Stimulated activated CD8-positive, alpha-beta memory T cell treated with anti-CD3 and anti-CD28 coated beads, Interleukin-15, amount 100 ng/mL, for 48 hours (primary cell): ENCODE results near the gene SLC43A2.

Experiments
- DNase-seq, 2 donors: peaks; one replicate each; pipeline ENCODE4 v3.0.0-alpha.2; 2020; ENCODE audit warnings: low read depth in 2 of 2

The SLC43A2 gene

GRCh38 chr17:1562176-1562643 lies 66.4 kb downstream of the SLC43A2 start:
- DNase-seq = no peak

GRCh38 chr17:1561420-1562175 lies 67.0 kb downstream of the SLC43A2 start:
- peak in 1 of 2 donors; percentile 32 for DNase-seq

- no peak for DNase-seq
Measured at GRCh38 chr17:1560858-1561355, 67.7 kb downstream of the SLC43A2 start.

- DNase-seq = no peak
Measured at GRCh38 chr17:1560101-1560857, 68.4 kb downstream of the SLC43A2 start.

GRCh38 chr17:1559047-1560043 lies 69.3 kb downstream of the SLC43A2 start:
- no peak for DNase-seq

GRCh38 chr17:1558401-1558800 lies 70.2 kb downstream of the SLC43A2 start:
- DNase-seq = no peak

GRCh38 chr17:1557355-1558095 lies 71.1 kb downstream of the SLC43A2 start:
- DNase-seq = no peak

- no peak for DNase-seq
Measured at GRCh38 chr17:1555651-1556471, 72.8 kb downstream of the SLC43A2 start.

- no peak for DNase-seq
Measured at GRCh38 chr17:1554751-1555540, 73.7 kb downstream of the SLC43A2 start.

GRCh38 chr17:1553354-1554266 lies 75.0 kb downstream of the SLC43A2 start:
- no peak for DNase-seq

- DNase-seq = no peak
Measured at GRCh38 chr17:1552932-1553331, 75.7 kb downstream of the SLC43A2 start.

GRCh38 chr17:1551741-1552140 lies 76.9 kb downstream of the SLC43A2 start:
- no peak for DNase-seq

- DNase-seq = no peak
Measured at GRCh38 chr17:1548032-1548431, 80.6 kb downstream of the SLC43A2 start.

GRCh38 chr17:1546292-1546922 lies 82.2 kb downstream of the SLC43A2 start:
- DNase-seq = no peak

GRCh38 chr17:1545618-1546017 lies 83.0 kb downstream of the SLC43A2 start:
- DNase-seq = no peak

- no peak for DNase-seq
Measured at GRCh38 chr17:1542316-1542715, 86.3 kb downstream of the SLC43A2 start.

- no peak for DNase-seq
Measured at GRCh38 chr17:1541367-1541904, 87.2 kb downstream of the SLC43A2 start.
